Breast epithelium (tissue), 3 donors: ENCODE measurements around the gene TGFBI.

Experiments
- POLR2A ChIP-seq: fragments of 450-650 bp; IDR thresholded peaks from one replicate; pipeline ENCODE4 v1.6.1; 2016; ENCODE audit warnings: antibody characterized with exemption, mild to moderate bottlenecking, moderate library complexity
- POLR2AphosphoS5 ChIP-seq, 3 donors: sonication (generic); formaldehyde crosslinking; IDR thresholded peaks; one replicate each; pipeline ENCODE4 v1.6.1; 2017; ENCODE audit warnings: antibody characterized with exemption in 3 of 3
- TF ChIP-seq, protein P1 (sequence below), 3 donors: fragments of 450-650 bp; IDR thresholded peaks; one replicate each; pipeline ENCODE4 v1.5.1; 2016 to 2017; ENCODE audit warnings: antibody characterized with exemption in 3 of 3, mild to moderate bottlenecking in 3 of 3, moderate library complexity in 3 of 3

DNA sequence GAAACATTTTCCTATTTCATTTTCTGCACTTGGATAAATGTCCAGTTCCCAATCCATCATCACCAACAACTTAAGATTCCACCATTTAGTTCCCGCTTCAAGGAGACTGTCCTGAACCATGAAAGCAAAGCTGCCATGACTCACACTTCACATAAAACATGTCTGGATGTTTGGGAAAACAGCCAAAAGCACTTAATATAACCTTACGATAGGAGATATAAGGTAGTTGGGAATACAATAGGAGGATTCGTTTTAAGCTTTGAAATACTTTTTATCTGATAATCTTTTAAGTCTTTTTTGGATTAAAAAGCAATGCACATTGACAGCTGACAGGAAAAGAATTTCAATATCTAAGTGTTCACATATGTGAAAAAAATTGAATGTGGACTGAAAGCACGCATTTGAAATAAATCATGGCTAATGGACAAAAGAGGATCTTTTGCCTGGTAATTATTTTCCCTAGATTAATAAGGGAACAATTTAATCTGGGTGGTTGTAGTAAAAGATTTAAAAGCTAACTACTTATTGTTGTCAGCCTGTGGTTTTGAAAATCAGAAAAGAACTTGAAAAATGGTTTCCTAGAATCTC is 17.3 kb upstream of the TGFBI start:
- TF ChIP-seq, protein P1, sequence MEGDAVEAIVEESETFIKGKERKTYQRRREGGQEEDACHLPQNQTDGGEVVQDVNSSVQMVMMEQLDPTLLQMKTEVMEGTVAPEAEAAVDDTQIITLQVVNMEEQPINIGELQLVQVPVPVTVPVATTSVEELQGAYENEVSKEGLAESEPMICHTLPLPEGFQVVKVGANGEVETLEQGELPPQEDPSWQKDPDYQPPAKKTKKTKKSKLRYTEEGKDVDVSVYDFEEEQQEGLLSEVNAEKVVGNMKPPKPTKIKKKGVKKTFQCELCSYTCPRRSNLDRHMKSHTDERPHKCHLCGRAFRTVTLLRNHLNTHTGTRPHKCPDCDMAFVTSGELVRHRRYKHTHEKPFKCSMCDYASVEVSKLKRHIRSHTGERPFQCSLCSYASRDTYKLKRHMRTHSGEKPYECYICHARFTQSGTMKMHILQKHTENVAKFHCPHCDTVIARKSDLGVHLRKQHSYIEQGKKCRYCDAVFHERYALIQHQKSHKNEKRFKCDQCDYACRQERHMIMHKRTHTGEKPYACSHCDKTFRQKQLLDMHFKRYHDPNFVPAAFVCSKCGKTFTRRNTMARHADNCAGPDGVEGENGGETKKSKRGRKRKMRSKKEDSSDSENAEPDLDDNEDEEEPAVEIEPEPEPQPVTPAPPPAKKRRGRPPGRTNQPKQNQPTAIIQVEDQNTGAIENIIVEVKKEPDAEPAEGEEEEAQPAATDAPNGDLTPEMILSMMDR (IDR thresholded peaks at IDR 0.05): no peak
- TF ChIP-seq POLR2AphosphoS5 (IDR thresholded peaks at IDR 0.05) (no peak), POLR2A (no peak)
